ENCODE results near the gene CHCHD10.

The CHCHD10 gene

DNA sequence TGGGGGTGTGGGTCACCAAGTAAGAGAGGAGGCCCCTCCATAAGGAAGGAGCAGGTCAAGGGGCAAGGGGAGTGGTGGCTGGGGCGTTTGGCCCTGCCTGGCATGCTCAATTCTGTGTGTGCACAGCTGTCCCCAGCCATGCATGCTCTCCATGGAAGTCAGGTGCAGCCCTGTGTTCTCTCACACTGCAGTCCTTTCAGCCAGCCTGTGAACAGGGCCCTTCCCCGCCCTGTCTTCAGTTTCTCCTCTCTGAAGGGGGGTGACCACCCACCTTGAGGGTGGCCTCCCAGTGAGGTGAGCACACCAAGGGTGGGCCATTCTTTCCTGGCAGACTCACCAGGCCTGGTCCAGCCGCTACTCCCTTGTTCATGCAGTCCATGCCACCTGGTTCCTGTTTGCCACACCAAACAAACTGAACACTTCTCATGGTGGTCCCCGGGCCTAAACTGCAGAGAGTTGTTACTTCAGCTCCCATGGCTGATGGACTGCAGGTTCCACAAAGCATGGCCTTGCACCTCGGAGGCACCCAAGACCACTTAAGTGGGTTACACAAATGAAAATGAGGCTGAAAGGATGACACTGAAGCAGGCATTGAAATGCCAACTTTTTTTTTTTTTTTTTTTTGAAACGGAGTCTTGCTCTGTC lies 1.7 kb upstream of the CHCHD10 start:
- peak; percentile 61 for DNase-seq

DNA sequence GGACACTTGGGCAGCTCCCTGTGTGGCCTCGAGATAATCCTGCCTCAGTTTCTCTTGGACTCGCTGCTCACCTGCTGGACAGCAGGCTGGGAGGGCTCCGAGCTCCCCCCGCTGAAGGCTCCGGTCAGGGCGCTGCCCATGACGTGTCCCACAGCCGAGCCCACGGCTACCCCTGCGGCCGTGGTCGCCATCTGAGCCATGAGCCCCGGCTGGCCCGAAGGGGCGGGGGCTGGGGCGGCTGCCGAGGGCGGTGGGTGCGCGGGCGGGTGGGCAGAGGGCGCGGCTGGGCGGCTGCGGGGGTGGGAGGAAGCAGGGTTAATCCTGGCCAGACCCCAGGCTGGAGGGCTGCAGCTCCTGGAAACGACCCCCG lies 484 bp downstream of the CHCHD10 start:
- DNase-seq, result peak; percentile 8

DNA sequence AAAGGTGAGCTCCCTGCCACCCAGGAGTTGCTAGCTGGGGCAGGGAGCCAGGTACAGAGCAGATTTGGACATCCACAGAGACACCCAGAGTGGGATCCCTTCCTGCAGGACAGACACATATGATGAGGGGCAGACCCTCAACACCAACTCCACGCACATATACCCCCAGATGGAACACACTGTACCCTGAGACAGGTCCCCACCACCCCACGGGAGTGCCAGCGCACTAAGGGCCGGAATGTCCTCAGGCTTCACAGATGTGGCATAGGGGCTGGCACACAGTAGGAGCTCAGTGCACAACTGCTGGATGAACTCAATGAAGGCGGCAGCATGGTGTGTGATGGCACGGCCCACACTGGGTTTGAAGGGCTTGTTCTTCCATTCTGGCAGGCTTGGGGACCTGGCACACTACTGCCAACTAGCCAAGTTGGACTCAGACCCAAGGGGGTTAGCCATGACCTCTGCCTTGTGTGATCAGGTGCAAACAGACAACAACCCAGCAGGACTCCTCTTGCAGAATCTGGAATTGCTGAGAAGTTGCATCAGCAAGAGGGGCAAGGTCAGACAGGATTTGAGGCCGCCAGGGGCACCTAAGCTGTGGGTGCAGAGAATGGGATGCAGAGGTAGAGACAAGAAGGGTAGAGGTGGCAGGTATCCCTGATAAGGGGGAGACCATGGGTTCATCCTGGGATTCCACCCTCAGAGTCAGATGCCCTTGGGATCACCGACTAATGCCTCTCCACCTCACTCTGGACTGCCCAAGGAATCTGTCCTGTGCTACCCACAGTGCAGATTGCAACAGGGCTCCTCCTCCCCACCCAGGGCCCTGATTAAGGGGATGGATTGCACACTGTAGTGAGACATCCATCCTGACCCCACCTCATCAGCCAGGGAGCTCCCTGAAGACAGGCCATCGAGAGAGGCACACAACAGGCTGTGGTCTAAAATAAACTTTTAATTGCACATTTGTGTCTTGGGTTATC lies 2.6 kb downstream of the CHCHD10 start:
- DNase-seq, result no peak

DNA sequence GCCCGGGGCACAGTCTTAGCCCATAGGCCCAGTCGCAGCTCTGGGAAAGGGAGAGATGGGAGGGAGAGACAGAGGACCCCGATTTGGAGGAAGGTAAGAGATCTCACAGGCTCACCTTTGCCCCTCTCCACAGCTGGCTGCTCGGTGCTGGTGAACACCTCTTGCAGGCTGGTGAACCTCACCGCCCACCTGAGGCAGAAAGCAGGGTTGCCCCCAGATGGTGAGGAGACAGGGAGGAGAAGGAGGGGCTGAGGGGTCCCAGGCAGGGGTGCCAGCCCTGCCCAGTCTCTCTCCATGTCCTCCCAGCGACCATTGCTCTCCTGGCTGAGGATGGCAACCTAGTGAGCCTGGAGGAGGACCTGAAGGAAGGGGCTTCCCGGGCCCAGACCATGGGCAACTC lies 3.8 kb downstream of the CHCHD10 start:
- DNase-seq, result no peak

DNA sequence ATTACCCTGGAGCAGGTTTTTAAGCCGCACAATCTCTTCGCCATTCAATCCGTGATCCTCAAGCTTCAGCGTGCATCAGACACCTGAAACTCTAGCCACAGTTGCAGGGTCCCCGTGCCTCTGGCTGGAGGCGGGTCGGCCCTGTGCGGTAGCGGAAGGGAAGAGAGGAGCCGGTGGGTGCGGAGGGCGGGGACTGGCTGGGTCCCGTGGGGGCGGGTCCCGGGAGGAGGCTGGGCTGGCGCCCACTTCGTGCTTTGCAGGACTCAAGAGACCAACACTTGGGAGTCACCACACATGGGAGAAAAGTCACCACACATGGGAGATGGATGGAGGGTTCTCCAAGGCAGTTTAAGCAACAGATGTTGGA lies 4.2 kb downstream of the CHCHD10 start:
- DNase-seq, result no peak

DNA sequence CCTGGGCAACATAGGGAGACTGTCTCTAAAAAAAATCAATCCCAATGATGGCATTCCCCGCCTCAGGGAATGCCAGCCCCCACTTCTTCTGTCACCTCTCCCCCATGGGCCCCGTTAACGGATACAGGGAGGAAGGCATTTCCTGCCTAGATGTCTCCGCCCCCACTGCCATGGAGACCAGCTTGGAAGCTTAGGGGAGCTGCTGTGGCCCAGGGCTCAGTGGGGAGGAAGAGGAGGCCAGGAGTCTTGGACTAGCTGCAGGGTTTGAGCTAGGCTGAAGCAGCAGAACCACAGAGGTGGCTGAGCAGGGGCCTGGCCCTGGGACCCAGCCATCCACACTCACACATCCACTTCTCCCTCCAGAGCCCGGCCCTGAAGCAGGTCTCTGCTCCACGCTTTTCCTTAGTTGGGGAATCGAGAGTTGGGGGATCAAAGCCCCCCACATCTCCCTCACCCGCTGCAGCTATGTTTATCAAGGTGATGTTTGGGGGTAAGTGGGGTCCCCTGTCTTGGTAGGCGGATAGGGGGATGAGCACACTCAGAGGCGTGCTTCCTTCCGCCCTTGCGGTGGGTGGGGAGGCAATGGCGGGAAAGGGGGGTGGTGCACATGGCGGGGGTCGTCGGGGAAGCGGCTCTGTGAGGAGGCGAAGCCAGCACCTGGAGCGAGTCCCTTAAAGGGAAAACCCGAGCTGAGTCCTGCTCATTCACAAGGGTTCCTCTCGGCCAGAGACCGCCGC lies 4.8 kb downstream of the CHCHD10 start, which contains the start of gene C22orf15:
TSS of gene C22orf15 (plus strand) at position 149 of the 737 bp plus-strand sequence. CDS start at position 466, 317 bp downstream.
- no peak for DNase-seq

DNA sequence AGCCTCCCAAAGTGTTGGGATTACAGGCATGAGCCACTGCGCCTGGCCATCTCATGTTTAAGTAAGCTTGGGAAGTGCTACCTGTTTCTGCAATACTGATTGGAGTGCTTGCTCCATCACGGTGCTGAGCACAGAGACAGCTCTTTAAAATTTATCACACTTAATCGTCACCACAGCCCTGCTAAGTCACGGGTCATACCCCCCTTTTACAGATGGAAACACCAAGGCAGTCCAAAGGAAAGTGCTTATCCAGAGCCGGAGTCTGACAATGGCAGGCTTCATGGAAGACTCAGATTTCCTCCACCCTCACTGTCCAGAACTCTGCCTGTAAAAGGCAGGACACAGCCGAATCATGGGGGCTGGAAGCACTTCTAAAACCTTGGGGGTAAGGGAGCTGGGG lies 7.7 kb downstream of the CHCHD10 start:
- no peak for DNase-seq

DNA sequence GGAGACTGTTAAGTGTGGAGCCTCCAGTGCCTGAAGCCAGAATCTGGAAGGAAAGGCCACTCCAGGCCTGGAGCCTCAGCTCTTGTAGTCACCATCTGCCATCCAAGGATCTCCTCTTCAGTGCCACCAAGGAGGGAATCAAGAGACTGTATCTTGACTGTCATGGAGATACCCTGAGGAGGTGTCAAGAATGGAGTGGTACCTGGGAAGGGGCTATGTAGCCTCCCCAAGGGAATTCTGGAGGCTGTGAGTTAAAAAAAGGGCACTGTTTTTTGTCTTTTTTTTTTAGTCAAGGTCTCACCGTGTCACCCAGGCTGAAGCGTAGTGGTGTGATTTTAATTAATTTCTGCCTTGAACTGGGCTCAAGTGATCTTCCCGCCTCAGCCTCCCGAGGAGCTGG lies 8.2 kb downstream of the CHCHD10 start:
- no peak for DNase-seq

DNA sequence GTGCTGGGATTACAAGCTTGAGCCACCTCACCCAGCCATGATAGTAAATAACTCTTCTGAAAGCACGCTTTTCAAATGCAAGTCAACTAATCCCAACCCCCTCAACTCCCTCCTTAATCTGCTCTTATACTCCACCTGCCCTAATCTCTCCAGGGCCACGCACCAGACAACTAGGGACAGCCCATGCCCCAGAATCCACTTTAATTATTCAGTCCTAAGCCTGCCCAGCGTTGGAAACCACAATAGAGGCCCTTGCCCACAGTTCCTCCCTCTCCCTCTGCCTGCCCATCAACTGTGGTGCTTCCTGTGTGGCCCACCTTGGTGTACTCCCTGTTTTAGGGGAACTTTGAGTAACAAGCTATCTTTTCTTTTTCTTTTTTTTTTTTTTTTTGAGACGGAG lies 10.9 kb downstream of the CHCHD10 start:
- no peak for DNase-seq

DNA sequence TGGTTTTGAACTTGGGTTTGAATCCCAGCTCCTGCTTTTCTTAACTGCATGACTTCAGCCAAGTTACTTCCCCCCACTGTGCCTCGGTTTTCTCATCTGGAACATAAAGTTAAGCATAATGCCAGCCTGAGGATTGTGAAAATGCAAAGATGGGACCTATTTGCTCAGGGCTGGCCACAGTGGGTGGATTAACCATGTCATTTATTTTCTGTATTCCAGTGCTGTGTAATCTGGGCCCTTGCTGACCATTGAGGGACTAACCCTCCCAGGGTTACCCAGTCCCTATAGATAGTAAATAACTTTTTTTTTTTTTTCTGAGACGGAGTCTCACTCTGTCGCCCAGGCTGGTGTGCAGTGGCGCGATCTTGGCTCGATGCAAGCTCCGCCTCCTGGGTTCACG lies 12.1 kb downstream of the CHCHD10 start:
- no peak for DNase-seq

DNA sequence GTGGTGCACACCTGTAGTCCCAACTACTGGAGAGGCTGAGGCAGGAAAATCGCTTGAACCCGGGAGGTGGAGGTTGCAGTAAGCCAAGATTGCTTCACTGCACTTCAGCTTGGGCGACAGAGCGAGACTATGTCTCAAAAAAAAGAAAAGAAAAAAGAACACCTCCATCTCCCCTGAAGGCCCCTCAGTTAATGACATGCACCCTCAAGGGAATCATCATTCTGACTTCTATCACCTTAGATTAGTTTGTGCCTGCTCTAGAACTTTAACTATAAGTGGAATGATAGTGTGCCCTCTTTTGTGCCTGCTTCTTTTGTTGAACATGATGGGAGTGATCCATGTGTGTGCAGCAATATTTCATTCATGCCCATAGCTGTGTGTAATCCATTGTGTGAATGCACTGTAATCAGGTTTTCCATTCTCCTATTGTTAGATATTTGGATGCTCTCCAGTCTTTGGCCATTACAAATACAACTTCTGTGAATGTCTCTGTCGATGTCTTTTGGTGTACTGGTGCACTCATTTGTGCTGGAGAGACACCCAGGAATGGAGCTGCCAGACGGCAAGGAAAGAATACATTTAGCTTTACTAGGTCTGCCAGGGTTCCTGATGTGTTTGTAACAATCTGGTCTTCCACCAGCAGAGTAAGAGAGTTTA lies 12.7 kb downstream of the CHCHD10 start:
- no peak for DNase-seq

DNA sequence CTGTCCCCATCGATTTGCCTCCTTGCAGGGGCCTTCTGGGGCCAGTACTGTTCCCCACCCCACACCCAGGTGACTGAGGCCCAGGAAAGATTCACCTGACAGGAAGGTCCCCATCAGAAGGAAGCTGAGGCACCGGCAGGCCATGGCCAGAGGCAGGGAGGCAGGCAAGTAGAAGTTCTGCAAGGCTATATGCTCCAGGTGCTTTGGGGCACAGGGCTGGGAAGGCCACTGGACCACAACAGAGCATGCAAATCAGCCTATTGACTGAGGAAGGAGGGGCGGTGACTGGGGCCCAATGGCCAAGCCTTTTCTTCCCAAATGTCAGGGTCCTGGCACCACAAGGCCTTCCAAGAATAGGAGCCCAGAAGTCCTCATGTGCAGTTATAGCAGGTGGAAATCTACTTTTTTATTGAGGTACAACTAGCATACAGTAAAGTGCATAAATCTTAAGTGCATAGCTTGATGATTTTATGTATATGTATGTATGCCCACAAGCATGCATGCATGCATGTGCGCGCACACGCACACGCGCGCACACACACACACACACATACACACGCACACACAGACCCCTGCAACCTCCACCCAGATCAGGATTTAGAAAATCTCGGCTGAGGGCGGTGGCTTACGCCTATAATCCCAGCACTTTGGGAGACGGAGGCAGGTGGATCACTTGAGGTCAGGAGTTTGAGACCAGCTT lies 13.4 kb downstream of the CHCHD10 start, which contains the start of gene VPREB3:
TSS of gene VPREB3 (minus strand) at position 206 of the 700 bp plus-strand sequence. CDS start at position 144, 62 bp downstream.
- DNase-seq, result no peak

DNA sequence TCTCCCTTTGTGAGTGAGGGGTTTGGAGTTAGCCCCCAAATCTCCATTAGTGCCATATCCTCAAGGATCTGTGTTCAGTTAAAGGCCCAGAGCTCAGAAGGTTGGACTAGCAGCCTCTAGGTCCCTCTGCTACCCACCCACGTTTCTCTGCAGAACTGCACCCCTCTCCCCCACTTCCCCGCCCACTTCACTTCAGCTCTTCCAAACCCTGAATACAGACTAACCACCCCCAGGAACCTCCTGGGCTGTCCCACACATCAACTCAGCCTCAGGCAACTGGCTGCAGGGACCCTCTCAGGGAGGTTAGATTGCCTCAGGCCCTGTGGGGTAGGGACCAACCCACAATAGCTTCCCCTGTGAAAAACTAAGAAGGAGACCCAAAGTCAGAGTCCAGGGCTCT lies 14.4 kb downstream of the CHCHD10 start:
- no peak for DNase-seq

DNA sequence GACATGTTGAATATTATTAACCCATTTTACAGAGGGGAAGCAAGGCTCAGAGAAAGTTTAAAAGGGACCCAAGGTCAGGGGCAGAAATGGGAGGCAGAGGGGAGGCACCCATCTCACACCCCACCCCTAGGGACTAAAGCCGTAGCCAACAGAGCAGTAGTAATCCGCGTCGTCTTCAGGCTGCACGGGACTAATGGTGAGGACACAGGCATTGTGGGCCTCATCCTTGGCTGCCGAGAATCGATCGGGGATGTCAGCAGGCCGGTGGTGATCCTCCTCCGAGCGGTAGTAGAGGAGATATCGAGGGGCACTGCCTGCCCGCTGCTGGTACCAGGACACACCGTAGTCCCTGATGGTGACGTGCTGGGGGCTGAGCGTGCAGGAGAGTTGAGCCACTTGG lies 15.0 kb downstream of the CHCHD10 start:
- no peak for DNase-seq

DNA sequence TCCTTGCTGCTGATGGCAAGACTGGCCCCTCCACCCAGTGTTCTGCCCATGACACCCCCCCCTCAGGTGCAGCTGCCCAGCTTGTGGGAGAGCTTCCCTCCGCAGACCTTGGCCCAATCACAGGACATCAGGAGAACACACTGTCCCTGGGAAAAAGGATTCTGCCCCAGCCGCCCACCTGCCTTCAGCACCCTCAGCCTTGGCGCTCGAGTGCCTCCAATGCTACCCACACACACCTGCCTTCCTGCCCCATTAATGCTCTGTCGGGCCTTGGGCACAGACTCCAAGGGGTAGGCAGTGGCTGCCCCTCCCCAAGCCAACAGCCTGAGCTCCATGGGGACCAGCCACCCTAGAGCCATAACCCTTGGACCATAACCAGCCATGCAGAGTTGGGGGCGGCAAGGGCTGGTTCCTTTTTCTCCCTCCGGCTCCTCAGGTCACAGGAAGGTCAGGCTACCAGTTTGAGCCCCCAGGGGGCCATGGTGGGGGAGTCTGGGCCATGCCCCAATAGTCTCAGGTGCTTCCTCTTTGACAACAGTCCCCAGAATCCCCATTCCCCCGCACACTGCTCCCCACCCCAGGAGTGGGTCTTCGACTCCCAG lies 15.6 kb downstream of the CHCHD10 start:
- DNase-seq, result no peak

DNA sequence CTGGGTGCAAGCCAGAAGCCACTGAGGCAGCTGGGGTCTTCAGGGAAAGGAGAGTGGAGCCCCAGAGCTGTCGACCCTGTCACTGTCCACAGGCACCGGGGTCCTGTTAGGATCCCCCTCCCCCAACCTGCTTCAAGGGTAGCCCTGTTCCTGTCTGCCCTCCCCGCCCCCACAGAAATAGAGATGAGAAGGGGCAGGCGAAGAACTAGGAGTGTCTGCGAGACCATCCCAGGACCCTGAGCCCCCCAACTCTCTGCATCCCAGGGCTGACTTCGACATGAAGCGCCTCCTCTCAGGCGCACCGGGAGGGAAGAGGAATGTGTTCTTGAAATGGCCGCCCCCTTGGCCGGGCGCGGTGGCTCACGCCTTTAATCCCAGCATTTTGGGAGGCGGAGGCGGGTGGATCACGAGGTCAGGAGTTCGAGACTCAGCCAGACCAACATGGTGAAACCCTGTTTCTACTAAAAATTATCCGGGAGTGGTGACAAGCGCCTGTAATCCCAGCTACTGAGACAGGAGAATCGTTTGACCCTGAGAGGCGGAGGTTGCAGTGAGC lies 16.3 kb downstream of the CHCHD10 start:
- peak; percentile 40 for DNase-seq

DNA sequence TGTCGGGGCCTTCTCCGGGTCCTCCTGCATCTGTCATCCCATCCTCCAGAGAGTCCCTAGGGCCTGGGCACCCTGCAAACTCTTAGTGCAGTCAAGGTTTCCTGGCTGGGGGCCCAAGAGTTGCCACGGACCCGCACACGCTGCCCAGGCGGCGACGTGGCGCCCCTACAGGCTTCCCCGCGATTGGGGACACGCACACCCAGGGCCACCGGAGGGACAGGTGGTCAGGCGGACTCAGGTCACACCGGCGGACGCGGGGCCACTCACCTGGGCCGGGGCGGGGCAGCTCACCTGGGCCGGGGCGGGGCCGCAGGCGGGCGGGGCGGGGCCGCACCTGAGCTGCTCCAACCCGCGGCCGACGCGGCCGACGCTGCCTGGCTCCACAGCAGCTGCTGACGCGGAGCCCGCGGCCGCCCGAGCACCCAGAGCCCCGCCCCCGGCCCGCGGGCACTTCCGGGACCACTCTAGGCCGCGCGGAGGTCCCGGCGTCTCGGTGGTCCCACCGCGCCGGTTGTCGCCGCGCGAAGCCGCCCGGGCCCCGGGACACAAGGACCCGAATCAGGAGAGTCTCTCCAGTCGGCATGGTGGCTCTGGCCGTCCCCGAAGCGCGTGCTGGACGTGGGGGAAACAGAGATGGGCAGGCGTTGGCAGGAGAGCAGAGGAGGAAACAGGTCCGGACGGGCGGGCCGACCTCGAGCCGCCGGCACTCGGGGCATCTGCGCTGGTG lies 16.9 kb downstream of the CHCHD10 start, which contains the start of gene ZNF70:
TSS of gene ZNF70 (minus strand) at position 399 of the 727 bp plus-strand sequence. CDS start 5,972 bp downstream, outside the sequence.
- peak; percentile 90 for DNase-seq

DNA sequence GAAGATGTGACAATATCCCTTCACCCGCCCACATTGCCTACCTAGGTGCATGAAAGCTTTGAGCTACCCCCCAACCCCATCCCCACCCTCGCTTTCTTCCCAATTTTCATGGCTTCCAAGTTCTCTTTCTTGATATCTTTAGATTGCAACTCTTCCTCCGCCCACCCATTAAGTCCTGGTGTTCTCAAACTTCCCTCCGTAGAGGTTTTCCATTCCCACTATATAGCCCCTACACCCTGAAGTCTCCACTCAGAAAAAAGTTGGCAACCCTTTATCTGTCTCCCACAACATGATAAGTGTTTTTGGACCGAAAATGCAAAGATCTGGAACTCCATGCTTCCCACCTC lies 17.4 kb downstream of the CHCHD10 start:
- peak; percentile 18 for DNase-seq

DNA sequence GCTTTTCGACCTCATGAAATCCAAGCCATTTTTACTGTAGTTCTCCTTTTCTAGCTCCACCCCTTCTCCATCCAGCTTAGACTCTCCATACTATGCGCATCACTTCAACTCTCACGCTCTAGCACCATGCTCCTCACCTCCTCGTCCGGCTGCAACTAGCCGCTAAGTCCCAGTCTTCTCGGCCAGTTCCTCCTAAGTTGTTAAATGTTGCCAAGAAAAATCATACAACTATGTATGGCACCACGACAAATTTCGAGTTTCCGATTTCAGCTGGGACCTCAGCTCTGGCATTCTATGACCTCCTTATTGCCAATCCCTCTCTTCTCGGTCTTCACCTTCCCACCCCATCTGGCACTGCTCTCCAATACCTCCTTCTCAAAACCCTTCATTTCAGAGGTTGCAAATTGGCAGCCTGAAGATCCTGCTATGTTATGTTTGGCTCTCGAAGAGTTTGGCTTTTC lies 17.9 kb downstream of the CHCHD10 start:
- DNase-seq, result peak; percentile 61

DNA sequence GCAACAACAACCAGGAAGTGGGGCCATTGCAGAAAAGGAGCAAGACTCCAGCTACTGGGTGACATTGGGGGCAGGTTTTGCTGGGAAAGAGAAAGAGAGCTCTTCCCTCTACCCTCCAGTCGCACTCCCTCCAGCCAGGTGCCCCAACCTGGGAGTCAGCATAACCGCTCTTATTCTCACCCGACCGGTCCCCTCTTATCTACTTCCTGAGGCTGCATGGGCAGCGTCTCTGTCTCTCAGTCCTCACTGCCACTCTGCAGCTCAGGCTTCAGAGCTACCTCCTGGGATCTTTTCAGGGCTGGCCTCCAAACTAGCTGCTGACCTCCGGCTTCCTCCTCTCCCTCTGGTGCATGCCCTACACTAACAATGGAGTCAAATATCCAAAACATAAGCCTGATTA lies 22.0 kb downstream of the CHCHD10 start:
- DNase-seq, result no peak

DNA sequence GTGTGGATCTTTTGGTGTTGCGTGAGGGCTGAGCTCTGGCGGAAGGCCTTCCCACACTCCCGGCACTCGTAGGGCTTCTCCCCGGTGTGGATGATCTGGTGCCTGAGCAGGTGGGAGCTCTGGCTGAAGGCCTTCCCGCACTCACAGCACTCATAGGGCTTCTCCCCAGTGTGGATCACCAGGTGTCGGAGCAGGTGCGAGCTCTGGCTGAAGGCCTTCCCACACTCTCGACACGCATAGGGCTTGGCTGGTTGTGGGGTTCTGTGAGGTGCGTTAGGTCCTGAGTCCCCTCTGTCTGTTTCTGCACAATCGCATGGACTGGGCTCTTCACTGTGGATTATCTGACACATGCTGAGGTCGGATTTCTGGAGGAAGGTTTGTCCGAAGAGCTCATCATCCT lies 23.3 kb downstream of the CHCHD10 start:
- DNase-seq, result no peak

Measured in DMS53 (cell line).